NCI-H2107 (cell line): ENCODE data around the gene ITSN2.

ENCODE experiments used
- DNase-seq: peaks from one replicate; lab custom pipeline; 2025; lab: John Stamatoyannopoulos, UW

The ITSN2 gene

DNA sequence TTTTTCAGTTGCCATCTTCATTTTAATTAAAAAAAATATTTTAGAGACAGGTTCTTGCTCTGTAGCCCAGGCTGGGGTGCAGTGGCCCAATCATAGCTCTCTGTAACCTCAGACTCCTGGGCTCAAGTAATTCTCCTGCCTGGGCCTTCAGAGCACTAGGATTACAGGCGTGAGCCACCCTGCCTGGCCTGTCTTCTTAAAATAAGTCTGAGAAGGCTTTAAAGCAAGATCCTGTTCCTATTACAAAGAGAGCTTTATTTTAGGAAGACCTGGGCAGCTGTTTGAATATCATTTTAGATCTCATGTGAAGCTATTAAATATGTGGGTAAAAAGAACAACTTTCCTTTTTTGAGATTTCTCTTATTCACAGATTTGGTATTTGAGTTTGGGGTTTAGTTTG is 184.0 kb downstream of the ITSN2 start:
- no peak for DNase-seq

GRCh38 chr2:24175631-24176187 is 184.6 kb downstream of the ITSN2 start:
- DNase-seq: no peak

DNA sequence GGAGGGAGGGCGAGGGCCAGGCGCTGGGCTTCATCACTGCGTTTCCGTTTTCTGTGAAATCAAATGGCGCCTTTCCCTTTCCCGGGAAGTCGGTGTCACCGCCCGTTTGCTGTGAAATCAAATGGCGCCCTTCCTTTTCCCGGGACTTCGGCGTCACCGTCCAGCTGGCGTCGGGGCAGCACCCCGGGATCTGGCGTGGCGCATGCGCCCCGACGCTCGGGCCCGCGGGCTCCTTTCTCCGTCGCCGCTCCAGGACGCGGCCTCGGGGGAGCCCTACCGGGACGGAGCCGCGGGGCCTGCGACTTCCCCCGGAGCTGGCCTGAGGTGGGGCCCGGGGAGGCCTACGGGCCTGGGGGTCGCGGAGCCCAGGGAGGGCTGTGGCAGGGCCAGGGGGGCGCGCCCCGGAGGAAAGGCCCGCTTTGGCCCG is 185.5 kb downstream of the ITSN2 start, which contains the start of gene FAM228A:
FAM228A (plus strand) TSS at position 203 of the 427 bp plus-strand sequence. CDS start 428 bp downstream, outside the sequence.
- no peak for DNase-seq

GRCh38 chr2:24169023-24169422 is 191.3 kb downstream of the ITSN2 start:
- DNase-seq: no peak

- no peak for DNase-seq
These were observed 195.8 kb downstream of the ITSN2 start for GRCh38 chr2:24164416-24164973.

GRCh38 chr2:24163601-24164000 is 196.7 kb downstream of the ITSN2 start:
- DNase-seq: no peak

GRCh38 chr2:24163186-24163585 is 197.2 kb downstream of the ITSN2 start:
- no peak for DNase-seq

- no peak for DNase-seq
These were observed 197.8 kb downstream of the ITSN2 start for GRCh38 chr2:24162494-24162893.

DNA sequence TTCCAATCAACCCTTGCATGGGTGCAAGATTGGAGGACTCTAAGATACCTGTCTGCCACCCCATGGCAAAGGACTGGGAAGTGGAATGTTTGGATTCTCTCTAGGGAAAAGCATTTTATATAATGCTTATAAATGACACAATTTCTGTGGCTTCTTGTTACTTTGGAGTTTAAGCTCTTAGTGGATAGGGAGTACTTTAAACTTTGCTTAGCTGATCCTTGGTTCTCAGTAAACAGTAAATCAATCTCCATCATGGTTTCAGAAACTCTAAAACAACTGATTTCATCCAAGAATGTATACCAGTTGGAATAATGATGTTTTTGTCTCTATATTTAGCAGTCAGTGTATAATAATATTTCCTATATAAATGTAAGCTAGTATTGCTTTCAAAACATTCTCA is 199.6 kb downstream of the ITSN2 start:
- no peak for DNase-seq

GRCh38 chr2:24159708-24160107 is 200.6 kb downstream of the ITSN2 start:
- no peak for DNase-seq

DNA sequence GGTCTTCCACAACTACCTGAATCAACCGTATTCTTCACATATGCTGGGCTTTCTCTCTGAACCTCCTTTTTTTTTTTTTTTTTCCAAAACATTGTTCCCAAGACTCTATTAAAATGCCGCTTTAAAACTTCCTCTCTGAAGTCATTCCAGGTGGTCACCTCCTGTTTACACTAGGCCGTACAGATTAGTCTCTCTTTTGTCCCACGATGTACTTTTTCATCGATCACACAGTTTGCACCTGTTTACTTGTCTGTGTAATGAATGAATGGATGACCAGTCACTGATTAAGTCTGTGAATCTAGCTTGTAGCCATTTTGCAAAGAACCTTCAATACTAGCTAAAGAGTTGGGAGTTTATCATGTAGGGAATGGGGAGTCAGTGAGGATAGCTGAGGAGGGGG is 202.2 kb downstream of the ITSN2 start:
- no peak for DNase-seq

GRCh38 chr2:24153478-24153877 is 206.9 kb downstream of the ITSN2 start:
- DNase-seq: no peak
